Neural cell (in vitro differentiated cells): ENCODE results near the gene GNB3. TPM values are rescaled to one million over a fixed set of nuclear protein-coding genes. Genes with fewer than 3 reads are reported as not detected.
A peak's percentile ranks its signal among the peaks of the same experiment; 100 is the strongest.

Experiments
- H2AFZ ChIP-seq: fragments of 200-600, 300-800 bp; sonication (generic), shearing (Covaris generic); 2 replicates; pipeline ENCODE4 v1.6.0; 2014; ENCODE audit warnings: low read depth, mild to moderate bottlenecking, antibody characterized with exemption, low read length, moderate library complexity
- H3F3A ChIP-seq: fragments of 200-600 bp; shearing (Covaris generic); 2 replicates; pipeline ENCODE4 v1.6.1; 2016; ENCODE audit warnings: mild to moderate bottlenecking, moderate library complexity, mixed read lengths, antibody characterized with exemption, low read length; ENCODE audit not compliant: insufficient read depth, poor library complexity, severe bottlenecking
- H3K27ac ChIP-seq: fragments of 200-600, 300-800 bp; sonication (generic), shearing (Covaris generic); 2 replicates; pipeline ENCODE4 v1.5.1; 2014; ENCODE audit warnings: mild to moderate bottlenecking, low read length, moderate library complexity
- H3K27me3 ChIP-seq: fragments of 300-800, 200-600 bp; sonication (generic), shearing (Covaris generic); 2 replicates; pipeline ENCODE4 v1.6.0; 2014; ENCODE audit warnings: mild to moderate bottlenecking, low read depth, low read length, moderate library complexity; ENCODE audit not compliant: insufficient read depth
- H3K36me3 ChIP-seq: fragments of 300-800, 200-600 bp; sonication (generic), shearing (Covaris generic); 2 replicates; pipeline ENCODE4 v1.5.1; 2014; ENCODE audit warnings: mild to moderate bottlenecking, antibody characterized with exemption, low read length, moderate library complexity; ENCODE audit not compliant: insufficient read depth
- H3K4me2 ChIP-seq: fragments of 300-800, 200-600 bp; sonication (generic), shearing (Covaris generic); 2 replicates; pipeline ENCODE4 v1.6.0; 2014; ENCODE audit warnings: mild to moderate bottlenecking, low read length
- H3K4me3 ChIP-seq: fragments of 300-800, 200-600 bp; sonication (generic), shearing (Covaris generic); 2 replicates; pipeline ENCODE4 v1.5.1; 2014; ENCODE audit warnings: mild to moderate bottlenecking, low read length, moderate library complexity
- H3K79me2 ChIP-seq: fragments of 200-600 bp; shearing (Covaris generic); replicated peaks from 2 replicates; pipeline ENCODE4 v1.6.0; 2014; ENCODE audit warnings: mild to moderate bottlenecking, low read length, moderate library complexity; ENCODE audit not compliant: insufficient read depth
- H3K9ac ChIP-seq: fragments of 300-800, 200-600 bp; sonication (generic), shearing (Covaris generic); 2 replicates; pipeline ENCODE4 v1.6.1; 2016; ENCODE audit warnings: mild to moderate bottlenecking, low read length, mixed read lengths
- H3K9me2 ChIP-seq: fragments of 200-600 bp; shearing (Covaris generic); 2 replicates; pipeline ENCODE4 v1.6.1; 2016; ENCODE audit warnings: mild to moderate bottlenecking, low read length, mixed read lengths; ENCODE audit not compliant: insufficient read depth
- H3K9me3 ChIP-seq: fragments of 200-600, 300-800 bp; sonication (generic), shearing (Covaris generic); 2 replicates; pipeline ENCODE4 v1.6.1; 2016; ENCODE audit warnings: mild to moderate bottlenecking, mixed run types, low read length, moderate library complexity, mixed read lengths
- H4K20me1 ChIP-seq: fragments of 200-600 bp; shearing (Covaris generic); 2 replicates; pipeline ENCODE4 v1.6.1; 2016; ENCODE audit warnings: mild to moderate bottlenecking, mixed run types; ENCODE audit not compliant: insufficient read depth
- CTCF ChIP-seq: fragments of 450-650 bp; IDR thresholded peaks from 2 replicates; pipeline ENCODE4 v1.5.1; 2014; ENCODE audit warnings: antibody characterized with exemption, mild to moderate bottlenecking, moderate library complexity; ENCODE audit not compliant: poor library complexity, severe bottlenecking
- EP300 ChIP-seq: fragments of 450-650 bp; conservative IDR thresholded peaks from 2 replicates; pipeline ENCODE4 v1.6.1; 2014; ENCODE audit warnings: antibody characterized with exemption, mild to moderate bottlenecking, moderate library complexity; ENCODE audit not compliant: poor library complexity, severe bottlenecking
- EZH2 ChIP-seq: fragments of 200-600, 300-800 bp; shearing (Covaris generic), sonication (generic); IDR thresholded peaks from 2 replicates; pipeline ENCODE4 v1.6.1; 2014; ENCODE audit warnings: antibody characterized with exemption, low read length, borderline replicate concordance, mild to moderate bottlenecking; ENCODE audit not compliant: insufficient read depth, poor library complexity, severe bottlenecking
- MXI1 ChIP-seq: fragments of 450-650 bp; conservative IDR thresholded peaks from 2 replicates; pipeline ENCODE4 v1.6.1; 2014; ENCODE audit warnings: antibody characterized with exemption, mild to moderate bottlenecking; ENCODE audit not compliant: poor library complexity, severe bottlenecking
- POLR2AphosphoS5 ChIP-seq: IDR thresholded peaks from 2 replicates; pipeline ENCODE4 v1.6.1; 2012
- RAD21 ChIP-seq: fragments of 450-650 bp; conservative IDR thresholded peaks from 2 replicates; pipeline ENCODE4 v1.6.1; 2014; ENCODE audit warnings: antibody characterized with exemption, mild to moderate bottlenecking, moderate library complexity
- REST ChIP-seq: IDR thresholded peaks from 2 replicates; pipeline ENCODE4 v1.6.1; 2012; ENCODE audit warnings: borderline replicate concordance
- SMC3 ChIP-seq: fragments of 450-650 bp; conservative IDR thresholded peaks from 2 replicates; pipeline ENCODE4 v1.6.1; 2014; ENCODE audit warnings: antibody characterized with exemption, mild to moderate bottlenecking, moderate library complexity; ENCODE audit not compliant: poor library complexity
- TAF1 ChIP-seq: IDR thresholded peaks from 2 replicates; pipeline ENCODE4 v1.6.1; 2012; ENCODE audit warnings: low read depth
- polyA plus RNA-seq: library from polyadenylated mRNA; depleted of rRNA; stranded (reverse); fragments of >200 nt; gene quantifications from 2 replicates; pipeline ENCODE4 v1.2.3, GENCODE V29; 2014

GNB3 gene
- polyA plus RNA-seq, 1 donor from 2014 or later: 18.8 TPM

- peaks cover 5% of the 10 kb centered on the region for H3F3A ChIP-seq
- H3K9ac ChIP-seq: peak overlapping the region; percentile 87
- TF ChIP-seq REST (peak; percentile 26), CTCF (no peak), POLR2AphosphoS5 (peak; percentile 11), TAF1 (peak; percentile 67), EP300 (no peak), MXI1 (no peak)
- no peaks in the 10 kb centered on the region for H3K27me3 ChIP-seq
- no peaks in the 10 kb centered on the region for H3K9me2 ChIP-seq
- H2AFZ ChIP-seq: peak overlapping the region; percentile 46
- peaks cover 2% of the 10 kb centered on the region for H3K36me3 ChIP-seq
- no peaks in the 10 kb centered on the region for H4K20me1 ChIP-seq
- H3K4me2 ChIP-seq: peak overlapping the region; percentile 98
- H3K4me3 ChIP-seq: peak overlapping the region; percentile 75
- H3K9me3 ChIP-seq: no peaks in the 10 kb centered on the region
- peak overlapping the region; percentile 98 for H3K27ac ChIP-seq
- H3K79me2 ChIP-seq: peaks cover 30% of the 10 kb centered on the region
These were observed 12.1 kb downstream of the GNB3 start for GRCh38 chr12:6852651-6853354.

GRCh38 chr12:6853626-6854025, 12.9 kb downstream of the GNB3 start:
- TF ChIP-seq CTCF (no peak), TAF1 (no peak), RAD21 (no peak), POLR2AphosphoS5 (no peak), EZH2 (no peak), SMC3 (no peak), REST (no peak)
- Histone ChIP-seq H3F3A (peaks cover 5% of the 10 kb centered on the region), H3K9ac (peak overlapping the region; percentile 87), H3K4me2 (peak overlapping the region; percentile 98), H4K20me1 (no peaks in the 10 kb centered on the region), H3K9me2 (no peaks in the 10 kb centered on the region), H3K27ac (peak overlapping the region; percentile 98), H3K79me2 (peaks cover 30% of the 10 kb centered on the region), H3K36me3 (peaks cover 4% of the 10 kb centered on the region), H2AFZ (no peak overlapping the region), H3K9me3 (no peaks in the 10 kb centered on the region), H3K27me3 (no peaks in the 10 kb centered on the region), H3K4me3 (peak overlapping the region; percentile 75)
